SK-MEL-5 (cell line): ENCODE results near the gene CLIP2. TPM values are rescaled to one million over a fixed set of nuclear protein-coding genes. Genes with fewer than 3 reads are reported as not detected.

Experiments
- DNase-seq: peaks from one replicate; pipeline ENCODE4 v3.0.0-alpha.2; 2016; ENCODE audit warnings: low read depth, low spot score
- in situ Hi-C: cut with HindIII; loops from 2 replicates; pipeline ENCODE4 v1.10.0; 2016; ENCODE audit warnings: low sequenced_read_pairs, high pct_unique_total_duplicates, low pct_unique_long_range_greater_than_20kb
- total RNA-seq: library from RNA; depleted of rRNA; stranded (reverse); fragments of >200 nt; shearing (Covaris generic); gene quantifications from 2 replicates; pipeline ENCODE4 v1.2.3, GENCODE V29; 2014

Gene CLIP2
- total RNA-seq, 1 experiment from 2014 or later, result 9.2 TPM

DNA sequence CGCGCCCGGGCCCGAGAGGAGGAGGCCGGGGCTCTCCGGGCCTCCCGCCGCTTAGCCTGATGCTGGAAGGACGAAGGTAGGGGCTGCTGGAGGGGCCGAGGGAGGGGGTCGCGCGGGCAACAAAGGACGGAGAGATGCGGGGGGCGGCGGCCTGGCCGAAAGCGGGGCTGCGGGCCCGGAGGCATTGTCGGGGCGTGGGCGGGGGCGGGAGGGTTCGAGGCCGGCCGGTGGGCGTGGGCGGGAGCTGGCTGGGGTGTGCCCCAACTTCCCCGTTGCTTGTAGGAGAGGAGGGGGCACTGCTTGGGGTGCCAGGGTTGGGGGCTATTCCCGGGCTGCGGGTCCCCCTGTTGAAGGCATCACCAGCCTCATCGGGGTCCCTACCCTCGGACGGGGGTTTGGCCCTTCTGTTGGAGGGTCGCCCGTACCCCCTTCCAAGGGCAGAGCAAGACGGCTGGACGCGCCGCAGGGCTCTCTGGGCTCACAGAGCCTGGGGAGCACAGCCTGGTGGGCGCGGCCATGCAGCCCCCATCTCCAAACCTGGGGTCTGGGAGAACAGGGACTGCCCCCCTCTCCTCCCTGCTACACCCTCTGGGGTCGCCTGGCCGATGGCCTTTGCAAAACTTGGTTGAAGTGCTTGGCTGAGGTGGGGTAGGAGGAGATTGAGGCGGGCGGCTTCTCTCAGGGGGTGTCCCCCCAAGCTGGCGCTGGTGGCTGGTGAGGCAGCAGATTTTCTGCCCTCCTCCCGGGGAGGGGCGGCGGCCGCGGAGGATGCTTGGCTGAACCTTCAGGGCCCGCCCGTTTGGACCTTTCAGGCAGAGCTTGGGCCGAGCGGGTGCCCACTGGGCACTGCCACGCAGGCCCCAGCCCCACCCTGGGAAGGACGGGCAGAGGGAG, 699 bp downstream of the CLIP2 start:
- no peak for DNase-seq
- in situ Hi-C loops, result no loop called here

DNA sequence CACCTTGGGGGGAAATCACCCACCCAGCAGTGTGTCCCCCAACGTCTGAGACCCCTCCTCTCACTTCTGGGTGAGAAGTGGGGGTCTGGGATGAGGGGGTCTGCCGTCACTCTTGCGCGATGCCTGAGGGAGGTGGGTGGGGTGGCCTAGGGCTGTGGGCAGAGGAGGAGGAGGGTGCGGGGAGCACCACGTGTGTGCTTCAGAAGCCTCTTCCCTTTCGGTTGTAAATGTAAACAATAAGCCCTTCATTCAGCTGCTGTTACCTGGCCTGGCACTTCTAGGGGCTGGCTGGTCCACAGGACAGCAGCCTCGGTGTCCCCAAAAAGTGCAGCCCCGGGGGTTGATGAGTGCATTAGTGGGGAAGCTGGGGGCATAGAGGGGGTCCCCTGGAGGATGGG, 1.3 kb downstream of the CLIP2 start:
- DNase-seq, result no peak
- in situ Hi-C loops, result no loop called here

DNA sequence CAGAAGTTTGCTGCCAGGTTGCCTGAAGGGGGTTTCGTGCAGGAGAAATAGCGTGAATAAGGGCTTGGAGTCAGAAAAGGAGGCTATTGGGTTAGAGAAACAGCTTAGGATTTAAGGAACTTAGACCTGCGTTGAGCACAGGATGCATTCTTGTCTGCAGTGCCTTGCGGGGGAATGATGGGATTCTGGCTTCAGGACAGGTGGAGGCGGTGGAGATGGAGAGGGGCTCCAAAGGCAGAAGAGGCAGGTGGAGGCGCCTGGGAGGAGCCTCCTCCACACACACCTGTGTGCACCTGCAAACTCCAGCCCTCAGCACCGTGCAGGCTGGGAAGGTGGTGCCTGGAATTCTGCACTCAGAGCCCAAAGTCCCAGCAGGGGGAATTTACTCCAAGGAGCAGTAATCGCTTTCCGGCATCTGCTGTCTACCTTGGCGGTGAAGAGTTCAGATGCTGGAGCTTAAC, 1.8 kb downstream of the CLIP2 start:
- DNase-seq, result no peak
- in situ Hi-C loops, result no loop called here

DNA sequence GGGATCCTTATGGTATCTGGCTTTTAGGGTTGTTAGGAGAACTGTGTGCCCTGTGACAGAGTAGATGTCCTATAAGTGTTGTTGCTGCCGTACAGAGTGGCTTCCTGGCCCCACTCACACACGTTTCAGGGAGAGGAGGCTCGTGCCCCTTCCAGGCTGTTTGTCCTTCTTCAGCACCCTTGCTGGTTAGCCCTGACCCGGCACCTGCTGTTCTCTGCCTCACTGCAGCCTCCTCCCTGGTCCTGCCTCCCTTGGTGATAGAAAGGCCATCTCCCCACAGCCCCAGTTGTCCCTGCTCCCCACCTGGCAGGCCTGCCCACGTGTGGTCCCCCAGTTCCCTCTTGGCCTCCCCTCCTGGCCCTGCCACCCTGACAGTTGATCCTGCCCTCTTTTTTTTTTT, 2.3 kb downstream of the CLIP2 start:
- no peak for DNase-seq
- in situ Hi-C loops, result no loop called here

DNA sequence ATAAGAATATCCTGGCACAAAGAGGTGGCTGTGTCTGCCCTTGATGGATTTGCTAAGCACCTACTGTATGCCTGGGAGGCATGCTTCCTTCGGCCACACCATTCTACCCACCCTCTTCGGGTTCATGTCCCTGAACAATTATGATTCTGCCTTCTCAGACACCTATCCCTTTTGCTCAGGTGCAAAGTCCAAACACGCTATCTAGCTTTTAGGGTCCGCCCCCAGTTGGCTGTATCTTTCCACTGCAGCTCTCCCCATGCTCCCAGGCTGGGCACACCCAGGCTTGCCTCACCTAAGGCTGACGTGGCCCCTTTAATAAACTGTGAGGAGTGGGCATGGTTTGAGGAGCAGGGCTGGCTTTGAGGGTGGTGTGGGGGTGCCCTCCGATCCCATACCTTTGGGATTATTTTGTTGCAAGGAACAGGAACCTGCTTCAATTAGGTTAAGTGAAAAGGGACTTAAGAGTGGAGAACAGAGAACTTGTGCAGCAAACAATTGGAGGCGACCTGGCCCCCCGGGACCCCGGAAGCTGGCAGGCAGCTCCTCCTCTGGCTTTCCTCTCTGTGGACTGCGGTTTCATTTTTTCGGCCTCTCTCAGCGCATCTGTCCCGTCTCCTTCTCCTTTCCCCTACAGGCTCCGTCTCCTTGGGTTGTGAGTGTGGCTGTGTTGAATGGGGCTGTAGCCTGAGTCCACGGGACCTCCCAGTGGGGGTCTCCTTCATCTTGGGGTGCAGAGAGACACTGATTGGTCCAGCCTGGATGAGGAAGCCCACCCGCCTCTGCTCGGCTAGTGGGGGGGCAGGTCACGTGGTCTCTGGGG, 3.8 kb downstream of the CLIP2 start:
- no peak for DNase-seq
- in situ Hi-C loops, result no loop called here

DNA sequence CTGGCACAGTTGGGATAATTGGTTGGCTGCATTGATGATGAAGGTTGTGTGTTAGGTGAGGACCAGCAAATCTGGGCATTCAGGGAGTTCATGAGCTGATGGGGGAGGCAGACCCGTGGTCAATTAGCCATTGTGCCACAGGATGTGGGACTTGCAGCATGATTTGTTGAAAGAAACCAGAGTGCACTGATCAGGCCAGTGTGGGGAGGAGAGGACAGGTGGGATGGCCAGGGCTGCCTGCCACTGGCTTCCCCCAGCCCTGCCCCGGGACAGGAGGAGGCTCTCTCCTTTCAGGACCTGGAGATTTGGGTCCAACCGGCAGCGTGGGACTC, 4.3 kb downstream of the CLIP2 start:
- no peak for DNase-seq
- in situ Hi-C loops, result no loop called here

DNA sequence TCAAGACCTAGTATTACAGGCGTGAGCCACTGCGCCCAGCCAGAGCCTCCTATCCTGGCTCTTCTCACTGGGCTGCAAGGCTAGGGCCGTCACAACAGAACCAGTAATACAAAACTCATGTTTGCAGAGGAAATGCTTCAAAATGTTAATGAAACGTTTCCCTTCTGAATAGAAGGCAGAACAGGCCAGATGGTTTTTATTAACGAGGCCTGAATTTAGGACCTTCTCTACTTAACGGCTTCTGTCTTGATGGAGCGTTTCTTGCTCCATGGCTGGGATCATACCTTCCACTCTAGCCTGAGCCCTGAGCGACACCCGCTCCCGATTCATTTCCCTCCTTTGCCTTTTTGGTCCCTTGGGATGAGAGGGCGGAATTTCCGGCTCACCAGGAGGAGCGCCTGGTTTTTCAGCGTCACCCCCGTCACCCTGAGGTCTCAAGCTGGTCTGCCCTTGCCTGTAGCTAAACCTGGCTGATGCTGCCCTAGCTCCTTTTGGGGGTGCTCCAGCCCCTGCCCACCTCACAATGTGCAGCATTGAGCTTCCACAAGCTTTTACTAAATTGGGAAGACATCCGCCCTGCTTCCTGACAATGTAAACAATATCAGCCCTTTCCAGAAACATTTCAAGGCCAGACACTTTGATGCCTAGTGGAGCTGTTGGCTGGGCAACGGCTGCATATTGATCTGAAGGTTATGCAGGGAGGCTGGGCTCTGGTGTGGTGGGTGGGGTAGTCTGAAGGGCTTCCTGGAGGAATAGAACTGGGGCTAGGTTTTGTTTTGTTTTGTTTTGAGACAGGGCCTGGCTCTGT, 5.2 kb downstream of the CLIP2 start:
- in situ Hi-C loops, result no loop called here
- no peak for DNase-seq

DNA sequence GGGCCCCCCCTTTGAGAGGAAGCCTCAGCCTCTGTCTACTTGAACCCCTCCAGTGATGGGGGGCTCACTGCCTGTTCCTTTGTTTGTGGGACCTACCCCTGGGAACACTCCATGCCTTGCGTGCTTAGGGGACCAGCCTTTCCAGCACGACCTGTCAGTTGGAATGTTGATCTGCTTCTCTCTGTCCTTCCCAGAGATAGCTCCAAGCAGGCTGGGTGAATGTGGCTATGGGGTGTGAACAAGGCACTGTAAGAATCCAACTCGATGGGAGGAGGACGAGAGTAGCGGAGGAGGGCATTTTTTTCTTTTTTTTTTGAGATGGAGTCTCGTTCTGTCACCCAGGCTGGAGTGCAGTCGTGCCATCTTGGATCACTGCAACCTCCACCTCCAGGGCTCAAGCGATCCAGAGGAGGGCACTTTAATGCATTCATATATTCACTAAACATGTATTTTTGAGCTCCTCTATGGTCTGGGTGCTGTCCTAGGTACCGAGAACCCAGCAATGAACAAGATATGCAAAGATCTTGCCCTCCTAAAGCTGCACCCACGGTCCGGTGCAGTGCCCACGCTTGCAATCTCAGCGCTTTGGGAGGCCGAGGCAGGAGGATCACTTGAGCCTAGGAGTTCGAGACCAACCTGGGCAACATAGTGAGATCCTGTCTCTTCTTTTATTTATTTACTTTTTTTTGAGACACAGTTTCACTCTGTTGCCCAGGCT, 8.5 kb downstream of the CLIP2 start:
- in situ Hi-C loops, result no loop called here

DNA sequence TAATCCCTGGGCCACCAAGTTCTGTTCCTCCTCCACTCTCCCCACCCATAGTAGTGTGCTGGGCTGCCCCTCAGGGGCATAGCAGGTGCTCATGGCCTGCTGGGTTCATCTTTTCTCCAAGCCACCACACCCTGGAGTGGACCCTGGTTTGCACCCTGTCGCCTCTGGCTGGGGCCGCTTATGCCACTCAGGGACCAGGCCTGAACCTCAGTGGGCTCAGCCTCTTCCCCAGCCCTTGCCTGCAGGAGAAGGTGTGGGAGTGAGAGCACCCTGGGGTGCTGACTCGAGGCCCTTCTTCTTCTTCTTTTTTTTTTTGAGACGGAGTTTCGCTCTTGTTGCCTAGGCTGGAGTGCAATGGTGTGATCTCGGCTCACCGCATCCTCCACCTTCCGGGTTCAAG, 10.2 kb downstream of the CLIP2 start:
- no peak for DNase-seq
- in situ Hi-C loops, result no loop called here

More for the DNA sequence above, 8.5 kb downstream of the CLIP2 start:
- no peak for DNase-seq

DNA sequence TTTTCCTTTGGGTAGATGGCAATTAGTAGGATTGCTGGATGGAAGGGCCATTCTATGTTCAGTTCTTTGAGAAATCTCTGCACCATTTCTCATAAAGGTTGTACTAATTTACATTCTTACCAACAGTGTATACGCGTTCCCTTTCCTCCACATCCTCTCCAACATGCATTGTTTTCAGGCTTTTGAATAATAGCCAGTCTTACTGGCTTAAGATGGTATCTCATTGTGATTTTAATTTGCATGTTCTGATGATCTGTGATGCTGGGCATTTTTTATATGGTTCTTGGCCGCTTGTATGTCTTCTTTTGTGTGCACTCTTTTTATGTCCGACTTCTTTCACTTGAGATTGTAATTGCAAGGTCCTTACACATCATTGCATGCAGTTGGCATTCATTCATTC, 11.7 kb downstream of the CLIP2 start:
- in situ Hi-C loops, result no loop called here
- no peak for DNase-seq

DNA sequence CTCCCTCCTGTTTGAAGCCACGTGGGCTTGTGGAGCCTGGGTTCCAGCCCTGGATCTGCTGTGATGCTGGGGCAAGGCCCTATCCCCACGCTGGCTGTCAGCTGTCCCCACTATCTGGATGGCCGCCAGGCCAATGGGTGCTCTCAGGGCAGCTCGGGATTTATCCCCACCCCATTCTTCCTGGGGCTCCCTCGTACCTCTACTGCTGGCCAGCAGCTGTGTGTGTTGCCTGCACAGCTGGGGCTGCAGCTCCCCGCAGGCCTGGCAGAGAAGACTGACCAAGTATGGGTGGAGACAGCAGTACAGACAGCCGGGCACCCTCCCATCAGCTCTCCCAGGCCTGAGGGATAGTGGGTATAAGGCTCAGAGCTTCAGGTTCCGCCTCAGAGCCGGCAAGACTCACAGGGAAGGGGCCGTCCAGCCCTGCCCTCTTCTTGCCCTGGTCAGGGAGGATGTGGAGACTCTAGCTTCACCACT, 13.6 kb downstream of the CLIP2 start:
- in situ Hi-C loops, result no loop called here
- DNase-seq, result no peak

DNA sequence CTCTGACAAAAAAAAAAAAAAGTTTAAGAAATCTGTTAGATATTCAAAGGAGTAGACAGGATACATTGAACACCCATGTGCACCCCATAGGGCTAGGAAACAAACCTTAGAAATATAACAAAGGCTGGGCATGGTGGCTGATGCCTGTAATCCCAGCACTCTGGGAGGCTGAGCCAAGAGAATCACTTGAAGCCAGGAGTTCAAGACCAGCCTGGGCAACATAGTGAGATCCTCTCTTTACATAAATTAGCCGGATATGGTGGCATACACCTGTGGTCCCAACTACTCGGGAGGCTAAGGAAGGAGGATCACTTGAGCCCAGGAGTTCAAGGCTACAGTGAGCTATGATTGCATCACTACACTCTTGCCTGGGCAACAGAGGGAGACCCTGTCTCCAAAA, 15.3 kb downstream of the CLIP2 start:
- in situ Hi-C loops, result no loop called here
- DNase-seq, result no peak

DNA sequence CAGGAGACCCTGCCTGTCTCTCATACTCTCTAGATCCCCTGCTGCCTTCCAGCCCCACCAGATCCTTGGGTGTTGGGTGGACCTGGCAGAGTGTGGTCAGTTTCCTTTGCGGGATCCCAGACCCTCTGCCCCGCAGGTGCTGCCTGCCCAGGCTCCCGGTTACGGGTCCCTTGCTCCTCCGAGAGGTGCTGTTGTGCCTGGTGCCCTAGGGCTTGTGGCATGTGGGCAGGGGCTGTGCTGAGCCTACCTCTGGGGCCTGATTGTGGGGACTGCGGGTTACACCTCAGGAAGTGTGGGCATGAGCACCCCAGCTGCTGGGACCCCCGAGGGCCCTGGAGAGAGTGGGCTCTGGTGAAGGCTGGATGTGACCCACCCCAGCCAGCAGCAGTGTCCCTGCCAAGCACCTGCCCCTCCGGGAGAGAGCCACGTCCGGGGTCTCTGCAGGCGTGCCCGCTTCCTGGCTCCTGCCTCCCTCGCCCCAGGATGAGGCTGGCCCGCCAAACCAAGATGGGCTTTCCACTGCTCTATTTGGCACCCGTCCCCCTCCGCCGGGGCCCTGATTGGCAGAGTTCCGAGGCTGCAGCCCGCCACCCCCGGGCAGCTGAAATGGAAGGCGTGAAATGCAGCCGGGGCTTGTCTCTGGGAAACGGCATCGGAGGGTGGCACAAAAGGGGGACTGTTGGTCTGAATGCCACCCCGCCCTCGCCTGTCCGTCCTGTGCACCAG, 17.0 kb downstream of the CLIP2 start:
- DNase-seq, result no peak
- in situ Hi-C loops, result no loop called here

DNA sequence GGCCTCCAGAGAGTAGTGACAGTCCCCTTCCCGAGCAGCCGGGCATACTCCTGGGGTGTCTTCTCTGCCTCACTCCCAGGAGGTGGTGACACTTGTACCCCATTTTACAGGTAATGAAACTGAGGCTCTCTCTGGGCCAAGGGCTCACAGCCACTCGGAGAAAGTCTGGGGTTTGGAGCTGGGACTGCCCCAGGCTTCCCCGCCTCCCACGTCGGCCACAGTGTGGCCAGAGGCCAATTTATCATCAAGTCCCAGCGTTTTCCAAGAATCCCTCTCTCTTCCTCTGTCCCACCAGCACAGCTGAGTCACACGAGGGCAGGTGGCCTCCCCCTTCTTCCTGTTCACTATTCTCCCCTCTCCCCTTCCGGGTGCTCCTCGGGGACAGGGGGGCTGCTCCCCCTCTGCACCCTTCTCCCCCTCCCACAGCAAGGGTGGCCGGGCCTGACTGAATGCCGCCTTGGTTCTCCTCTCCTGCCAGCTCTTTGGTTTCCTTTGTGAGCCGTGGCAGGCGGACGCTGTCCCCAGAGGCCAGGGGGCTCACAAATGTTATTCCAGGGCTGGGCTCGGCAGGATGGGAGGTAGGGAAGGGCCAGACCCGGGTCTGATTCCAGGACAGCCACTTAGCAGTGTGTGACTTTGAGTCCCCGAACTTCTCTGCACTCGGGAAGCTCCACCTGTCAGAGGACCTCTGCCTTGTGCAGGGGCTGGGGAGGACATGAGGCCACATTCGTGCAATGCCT, 17.7 kb downstream of the CLIP2 start:
- peak; percentile 33 for DNase-seq

DNA sequence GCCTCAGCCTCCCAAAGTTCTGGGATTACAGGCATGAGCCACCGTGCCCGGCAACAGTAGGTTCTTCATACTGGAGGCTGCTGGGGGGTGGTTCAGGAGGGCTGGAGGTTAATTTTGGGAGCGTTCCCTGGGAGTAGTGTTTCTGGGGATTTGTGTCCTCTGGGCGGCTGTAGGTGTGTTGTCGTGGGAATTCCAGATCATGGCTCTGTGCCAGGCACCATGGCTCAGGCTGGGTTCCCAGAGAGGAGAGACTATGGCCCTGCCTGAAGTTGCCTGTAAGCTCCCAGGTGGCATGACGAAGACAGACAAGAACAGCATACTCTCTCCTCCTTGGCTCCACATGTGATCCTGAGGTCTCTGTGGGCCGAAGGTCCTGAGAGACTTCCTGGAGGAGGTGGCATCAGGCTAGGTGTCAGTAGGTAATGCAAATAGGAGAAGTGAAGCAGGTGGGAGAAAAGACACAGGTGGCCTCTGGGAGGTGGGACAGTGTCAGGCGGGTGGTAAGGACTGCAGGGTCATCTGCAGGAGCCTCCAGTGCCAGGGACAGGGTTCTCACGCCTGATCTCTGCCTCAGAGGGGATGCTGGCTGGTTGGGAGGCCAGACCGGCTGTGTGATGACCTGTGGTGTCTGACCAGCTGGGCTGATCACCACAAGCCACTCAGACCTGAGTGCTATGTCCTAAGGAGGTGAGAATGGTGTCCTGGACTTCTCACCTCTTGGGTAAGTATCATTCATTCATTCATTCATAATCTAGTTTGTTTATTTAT, 18.7 kb downstream of the CLIP2 start:
- no peak for DNase-seq
- in situ Hi-C loops, result no loop called here

More for the DNA sequence above, 17.7 kb downstream of the CLIP2 start:
- in situ Hi-C loops, result no loop called here
